Measurements from ENCODE around the gene CES5A.
"Not testable (repeated sequence)": the region's sequence is repeated elsewhere in the genome, so short reads cannot be mapped to it uniquely, and the experiment has no call there.

Gene CES5A

GRCh38 chr16:55815320-55815719, 59.9 kb downstream of the CES5A start:
- Histone ChIP-seq H3K4me1 (ENCODE audit: control insufficient read depth, low read length) (no peaks in the 10 kb centered on the region), H3F3A (ENCODE audit: control insufficient read depth, insufficient read depth) (no peaks in the 10 kb centered on the region), H3K4me3 (ENCODE audit: low read length) (no peak overlapping the region), H3K27ac (ENCODE audit: low read depth, low read length) (no peak overlapping the region), H3K79me2 (ENCODE audit: control insufficient read depth, low read length) (no peaks in the 10 kb centered on the region), H3K9me2 (replicated peaks; ENCODE audit: control insufficient read depth, low read length) (no peaks in the 10 kb centered on the region), H3K36me3 (ENCODE audit: control insufficient read depth, low read length) (no peaks in the 10 kb centered on the region), H3K27me3 (ENCODE audit: control insufficient read depth, low read length) (no peaks in the 10 kb centered on the region), H3K4me2 (ENCODE audit: low read length) (no peak overlapping the region), H3K9me3 (ENCODE audit: control insufficient read depth, insufficient read depth, low read length) (no peaks in the 10 kb centered on the region), H4K20me1 (ENCODE audit: control insufficient read depth, insufficient read depth, low read depth, low read length) (no peaks in the 10 kb centered on the region)
- no peak for TF ChIP-seq EZH2phosphoT487 (IDR thresholded peaks at IDR 0.05; ENCODE audit: borderline replicate concordance, low read length)
- TF ChIP-seq CTCF (IDR thresholded peaks at IDR 0.05; ENCODE audit: low read depth, low read length, poor library complexity, severe bottlenecking) = no peak

GRCh38 chr16:55814174-55814573, 61.0 kb downstream of the CES5A start:
- H3K36me3 ChIP-seq (ENCODE audit: control insufficient read depth, low read length); H3K79me2 ChIP-seq (ENCODE audit: control insufficient read depth, low read length); H4K20me1 ChIP-seq (ENCODE audit: control insufficient read depth, insufficient read depth, low read depth, low read length); H3F3A ChIP-seq (ENCODE audit: control insufficient read depth, insufficient read depth); H3K4me3 ChIP-seq (ENCODE audit: low read length); H3K4me1 ChIP-seq (ENCODE audit: control insufficient read depth, low read length); H3K4me2 ChIP-seq (ENCODE audit: low read length); H3K9me2 ChIP-seq (replicated peaks; ENCODE audit: control insufficient read depth, low read length); H3K27ac ChIP-seq (ENCODE audit: low read depth, low read length); H3K27me3 ChIP-seq (ENCODE audit: control insufficient read depth, low read length); H3K9me3 ChIP-seq (ENCODE audit: control insufficient read depth, insufficient read depth, low read length): not testable (repeated sequence)

- H3K4me3 ChIP-seq (ENCODE audit: low read length); H3K79me2 ChIP-seq (ENCODE audit: control insufficient read depth, low read length); H3F3A ChIP-seq (ENCODE audit: control insufficient read depth, insufficient read depth); H3K36me3 ChIP-seq (ENCODE audit: control insufficient read depth, low read length); H3K27me3 ChIP-seq (ENCODE audit: control insufficient read depth, low read length); H3K4me1 ChIP-seq (ENCODE audit: control insufficient read depth, low read length); H3K9me3 ChIP-seq (ENCODE audit: control insufficient read depth, insufficient read depth, low read length); H4K20me1 ChIP-seq (ENCODE audit: control insufficient read depth, insufficient read depth, low read depth, low read length); H3K27ac ChIP-seq (ENCODE audit: low read depth, low read length); H3K4me2 ChIP-seq (ENCODE audit: low read length); H3K9me2 ChIP-seq (replicated peaks; ENCODE audit: control insufficient read depth, low read length): not testable (repeated sequence)
These were observed 61.4 kb downstream of the CES5A start for GRCh38 chr16:55813730-55814129.

- Histone ChIP-seq H3F3A (ENCODE audit: control insufficient read depth, insufficient read depth) (no peaks in the 10 kb centered on the region), H4K20me1 (ENCODE audit: control insufficient read depth, insufficient read depth, low read depth, low read length) (no peaks in the 10 kb centered on the region)
These were observed 62.2 kb downstream of the CES5A start for GRCh38 chr16:55812951-55813350.

More at GRCh38 chr16:55812951-55813350, 62.2 kb downstream of the CES5A start:
- Histone ChIP-seq H3K4me1 (ENCODE audit: control insufficient read depth, low read length) (no peaks in the 10 kb centered on the region), H3K9me2 (replicated peaks; ENCODE audit: control insufficient read depth, low read length) (no peaks in the 10 kb centered on the region), H3K27me3 (ENCODE audit: control insufficient read depth, low read length) (no peaks in the 10 kb centered on the region), H3K27ac (ENCODE audit: low read depth, low read length) (no peak overlapping the region), H3K79me2 (ENCODE audit: control insufficient read depth, low read length) (no peaks in the 10 kb centered on the region), H3K9me3 (ENCODE audit: control insufficient read depth, insufficient read depth, low read length) (no peaks in the 10 kb centered on the region), H3K4me2 (ENCODE audit: low read length) (no peak overlapping the region), H3K4me3 (ENCODE audit: low read length) (no peak overlapping the region), H3K36me3 (ENCODE audit: control insufficient read depth, low read length) (no peaks in the 10 kb centered on the region)
- TF ChIP-seq EZH2phosphoT487 (IDR thresholded peaks at IDR 0.05; ENCODE audit: borderline replicate concordance, low read length) (no peak), CTCF (IDR thresholded peaks at IDR 0.05; ENCODE audit: low read depth, low read length, poor library complexity, severe bottlenecking) (no peak)

Data from DOHH2 (cell line).